Activated CD4-positive, CD25-positive, alpha-beta regulatory T cell (primary cell): ENCODE results near the gene S1PR1.
"Not testable (repeated sequence)": the region's sequence is repeated elsewhere in the genome, so short reads cannot be mapped to it uniquely, and the experiment has no call there.

Experiments used
- DNase-seq, 4 experiments: peaks; one replicate each; lab custom pipeline; 2025; lab: John Stamatoyannopoulos, UW

S1PR1 gene

GRCh38 chr1:101236516-101237228, at the start of gene S1PR1:
Gene S1PR1, plus strand, starts transcription at chr1:101237019. Its CDS starts 1,966 bp downstream, at chr1:101238985.
- DNase-seq, result peak in 3 of 4 experiments; percentile 14 to 53 (median 41)

GRCh38 chr1:101187297-101187696, 49.5 kb upstream of the S1PR1 start:
- DNase-seq, result no peak

- no peak for DNase-seq
Measured at GRCh38 chr1:101188331-101188730, 48.5 kb upstream of the S1PR1 start.

- not testable (repeated sequence) for DNase-seq
Measured at GRCh38 chr1:101188968-101189367, 47.9 kb upstream of the S1PR1 start.

- DNase-seq, result no peak
Measured at GRCh38 chr1:101190441-101190840, 46.4 kb upstream of the S1PR1 start.

- DNase-seq, result no peak
Measured at GRCh38 chr1:101191049-101191448, 45.8 kb upstream of the S1PR1 start.

GRCh38 chr1:101193733-101194169, 43.1 kb upstream of the S1PR1 start:
- no peak for DNase-seq

- DNase-seq, result no peak
Measured at GRCh38 chr1:101194746-101195145, 42.1 kb upstream of the S1PR1 start.

GRCh38 chr1:101196668-101197067, 40.2 kb upstream of the S1PR1 start:
- DNase-seq, result no peak

- DNase-seq, result no peak
Measured at GRCh38 chr1:101198842-101199636, 37.8 kb upstream of the S1PR1 start.

GRCh38 chr1:101199637-101199982, 37.2 kb upstream of the S1PR1 start:
- DNase-seq, result no peak

GRCh38 chr1:101200513-101200912, 36.3 kb upstream of the S1PR1 start:
- DNase-seq, result no peak

- no peak for DNase-seq
Measured at GRCh38 chr1:101203820-101204540, 32.8 kb upstream of the S1PR1 start.

- DNase-seq, result no peak
Measured at GRCh38 chr1:101205457-101205856, 31.4 kb upstream of the S1PR1 start.

- not testable (repeated sequence) for DNase-seq
Measured at GRCh38 chr1:101206139-101206538, 30.7 kb upstream of the S1PR1 start.

- not testable (repeated sequence) for DNase-seq
Measured at GRCh38 chr1:101207271-101207670, 29.5 kb upstream of the S1PR1 start.

GRCh38 chr1:101207891-101208290, 28.9 kb upstream of the S1PR1 start:
- DNase-seq, result no peak

GRCh38 chr1:101215363-101216011, 21.3 kb upstream of the S1PR1 start:
- DNase-seq, result no peak

GRCh38 chr1:101216623-101217022, 20.2 kb upstream of the S1PR1 start:
- no peak for DNase-seq

GRCh38 chr1:101217148-101217547, 19.7 kb upstream of the S1PR1 start:
- no peak for DNase-seq

- DNase-seq, result not testable (repeated sequence)
Measured at GRCh38 chr1:101218968-101219367, 17.9 kb upstream of the S1PR1 start.
